ENCODE measurements around the gene PSG4. TPM values are rescaled to one million over a fixed set of nuclear protein-coding genes. Genes with fewer than 3 reads are reported as not detected.
"Not testable (repeated sequence)": the region's sequence is repeated elsewhere in the genome, so short reads cannot be mapped to it uniquely, and the experiment has no call there.

PSG4 gene
- total RNA-seq, 6 experiments from 2014 or later = 0.43 to 0.70 (median 0.53) TPM; not detected in 1

- Mint-ChIP-seq H3K27ac (no peak overlapping the region), H3K4me3 (no peak overlapping the region), H3K36me3 (ENCODE audit: low read depth) (no peaks in the 10 kb centered on the region), H3K9me3 (no peaks in the 10 kb centered on the region), H3K27me3 (ENCODE audit: insufficient read depth) (no peaks in the 10 kb centered on the region), H3K4me1 (ENCODE audit: low read depth) (no peaks in the 10 kb centered on the region)
- no peak for DNase-seq
- TF ChIP-seq CTCF (IDR thresholded peaks at IDR 0.05) = no peak
These were observed 19.4 kb upstream of the PSG4 start for GRCh38 chr19:43224855-43225253.

GRCh38 chr19:43224201-43224854, 18.9 kb upstream of the PSG4 start:
- H3K9me3 Mint-ChIP-seq; H3K36me3 Mint-ChIP-seq (ENCODE audit: low read depth); H3K27ac Mint-ChIP-seq; DNase-seq; H3K4me3 Mint-ChIP-seq; H3K27me3 Mint-ChIP-seq (ENCODE audit: insufficient read depth); H3K4me1 Mint-ChIP-seq (ENCODE audit: low read depth): not testable (repeated sequence)

- not testable (repeated sequence) for H3K27ac Mint-ChIP-seq; H3K4me1 Mint-ChIP-seq (ENCODE audit: low read depth); H3K36me3 Mint-ChIP-seq (ENCODE audit: low read depth); H3K9me3 Mint-ChIP-seq; H3K27me3 Mint-ChIP-seq (ENCODE audit: insufficient read depth); DNase-seq; H3K4me3 Mint-ChIP-seq
These were observed 16.5 kb upstream of the PSG4 start for GRCh38 chr19:43221891-43222290.

- not testable (repeated sequence) for H3K4me3 Mint-ChIP-seq; H3K27ac Mint-ChIP-seq; H3K9me3 Mint-ChIP-seq; DNase-seq; H3K4me1 Mint-ChIP-seq (ENCODE audit: low read depth); H3K36me3 Mint-ChIP-seq (ENCODE audit: low read depth); H3K27me3 Mint-ChIP-seq (ENCODE audit: insufficient read depth)
These were observed 13.7 kb upstream of the PSG4 start for GRCh38 chr19:43219136-43219535.

- not testable (repeated sequence) for H3K9me3 Mint-ChIP-seq; H3K4me1 Mint-ChIP-seq (ENCODE audit: low read depth); H3K27ac Mint-ChIP-seq; H3K27me3 Mint-ChIP-seq (ENCODE audit: insufficient read depth); H3K36me3 Mint-ChIP-seq (ENCODE audit: low read depth); DNase-seq; H3K4me3 Mint-ChIP-seq
These were observed 10.4 kb upstream of the PSG4 start for GRCh38 chr19:43215881-43216280.

GRCh38 chr19:43207991-43208390, 2.6 kb upstream of the PSG4 start:
- H3K4me1 Mint-ChIP-seq (ENCODE audit: low read depth) = no peaks in the 10 kb centered on the region
- no peaks in the 10 kb centered on the region for H3K9me3 Mint-ChIP-seq
- H3K27me3 Mint-ChIP-seq (ENCODE audit: insufficient read depth) = no peaks in the 10 kb centered on the region
- no peak for DNase-seq
- no peak for TF ChIP-seq CTCF (IDR thresholded peaks at IDR 0.05)
- H3K36me3 Mint-ChIP-seq (ENCODE audit: low read depth) = no peaks in the 10 kb centered on the region
- H3K4me3 Mint-ChIP-seq = no peak overlapping the region
- no peak overlapping the region for H3K27ac Mint-ChIP-seq

- H3K4me3 Mint-ChIP-seq; DNase-seq; H3K27me3 Mint-ChIP-seq (ENCODE audit: insufficient read depth); H3K27ac Mint-ChIP-seq; H3K4me1 Mint-ChIP-seq (ENCODE audit: low read depth); H3K36me3 Mint-ChIP-seq (ENCODE audit: low read depth); H3K9me3 Mint-ChIP-seq: not testable (repeated sequence)
These were observed 1.7 kb upstream of the PSG4 start for GRCh38 chr19:43207174-43207573.

GRCh38 chr19:43203611-43204010, 1.8 kb downstream of the PSG4 start:
- not testable (repeated sequence) for H3K4me3 Mint-ChIP-seq; H3K36me3 Mint-ChIP-seq (ENCODE audit: low read depth); DNase-seq; H3K4me1 Mint-ChIP-seq (ENCODE audit: low read depth); H3K9me3 Mint-ChIP-seq; H3K27ac Mint-ChIP-seq; H3K27me3 Mint-ChIP-seq (ENCODE audit: insufficient read depth)

GRCh38 chr19:43201891-43202290, 3.5 kb downstream of the PSG4 start:
- not testable (repeated sequence) for H3K4me3 Mint-ChIP-seq; H3K4me1 Mint-ChIP-seq (ENCODE audit: low read depth); H3K9me3 Mint-ChIP-seq; DNase-seq; H3K36me3 Mint-ChIP-seq (ENCODE audit: low read depth); H3K27me3 Mint-ChIP-seq (ENCODE audit: insufficient read depth)
- peak overlapping the region; percentile 73 for H3K27ac Mint-ChIP-seq

- H3K36me3 Mint-ChIP-seq (ENCODE audit: low read depth); H3K27ac Mint-ChIP-seq; H3K4me1 Mint-ChIP-seq (ENCODE audit: low read depth); H3K9me3 Mint-ChIP-seq; H3K27me3 Mint-ChIP-seq (ENCODE audit: insufficient read depth); H3K4me3 Mint-ChIP-seq; DNase-seq: not testable (repeated sequence)
These were observed 4.1 kb downstream of the PSG4 start for GRCh38 chr19:43201337-43201801.

- not testable (repeated sequence) for H3K27me3 Mint-ChIP-seq (ENCODE audit: insufficient read depth); H3K4me3 Mint-ChIP-seq; H3K27ac Mint-ChIP-seq; H3K4me1 Mint-ChIP-seq (ENCODE audit: low read depth); H3K9me3 Mint-ChIP-seq; DNase-seq
- peaks cover 19% of the 10 kb centered on the region for H3K36me3 Mint-ChIP-seq (ENCODE audit: low read depth)
These were observed 6.6 kb downstream of the PSG4 start for GRCh38 chr19:43198686-43199419.

- not testable (repeated sequence) for DNase-seq; H3K27me3 Mint-ChIP-seq (ENCODE audit: insufficient read depth); H3K4me1 Mint-ChIP-seq (ENCODE audit: low read depth); H3K9me3 Mint-ChIP-seq; H3K4me3 Mint-ChIP-seq; H3K27ac Mint-ChIP-seq
- peaks cover 19% of the 10 kb centered on the region for H3K36me3 Mint-ChIP-seq (ENCODE audit: low read depth)
These were observed 7.6 kb downstream of the PSG4 start for GRCh38 chr19:43197666-43198397.
